Omental fat pad (tissue), 4 donors: ENCODE measurements around the gene HOXB2. TPM values are rescaled to one million over a fixed set of nuclear protein-coding genes. Genes with fewer than 3 reads are reported as not detected.

Experiments used
- ATAC-seq: fragments of 150-250 bp; one replicate; pipeline ENCODE4 v1.9.1; 2016; ENCODE audit warnings: mild to moderate bottlenecking, moderate library complexity; ENCODE audit not compliant: low FRiP score
- DNase-seq: peaks from one replicate; pipeline ENCODE4 v3.0.0-alpha.2; 2019; ENCODE audit warnings: low spot score
- total RNA-seq, 4 donors: library from RNA; depleted of rRNA; stranded (reverse); fragments of >200 nt; gene quantifications; one replicate each; pipeline ENCODE4 v1.1.0, GENCODE V29; 2016
- TF ChIP-seq, protein P1 (sequence below), 3 donors: fragments of 450-650 bp; IDR thresholded peaks; one replicate each; pipeline ENCODE4 v1.5.1; 2016 to 2017; ENCODE audit warnings: antibody characterized with exemption in 3 of 3, mild to moderate bottlenecking in 3 of 3, moderate library complexity in 2 of 3

Gene HOXB2
- total RNA-seq, 4 donors from 2014 or later, result 9.7 to 35.2 (median 16.3) TPM

DNA sequence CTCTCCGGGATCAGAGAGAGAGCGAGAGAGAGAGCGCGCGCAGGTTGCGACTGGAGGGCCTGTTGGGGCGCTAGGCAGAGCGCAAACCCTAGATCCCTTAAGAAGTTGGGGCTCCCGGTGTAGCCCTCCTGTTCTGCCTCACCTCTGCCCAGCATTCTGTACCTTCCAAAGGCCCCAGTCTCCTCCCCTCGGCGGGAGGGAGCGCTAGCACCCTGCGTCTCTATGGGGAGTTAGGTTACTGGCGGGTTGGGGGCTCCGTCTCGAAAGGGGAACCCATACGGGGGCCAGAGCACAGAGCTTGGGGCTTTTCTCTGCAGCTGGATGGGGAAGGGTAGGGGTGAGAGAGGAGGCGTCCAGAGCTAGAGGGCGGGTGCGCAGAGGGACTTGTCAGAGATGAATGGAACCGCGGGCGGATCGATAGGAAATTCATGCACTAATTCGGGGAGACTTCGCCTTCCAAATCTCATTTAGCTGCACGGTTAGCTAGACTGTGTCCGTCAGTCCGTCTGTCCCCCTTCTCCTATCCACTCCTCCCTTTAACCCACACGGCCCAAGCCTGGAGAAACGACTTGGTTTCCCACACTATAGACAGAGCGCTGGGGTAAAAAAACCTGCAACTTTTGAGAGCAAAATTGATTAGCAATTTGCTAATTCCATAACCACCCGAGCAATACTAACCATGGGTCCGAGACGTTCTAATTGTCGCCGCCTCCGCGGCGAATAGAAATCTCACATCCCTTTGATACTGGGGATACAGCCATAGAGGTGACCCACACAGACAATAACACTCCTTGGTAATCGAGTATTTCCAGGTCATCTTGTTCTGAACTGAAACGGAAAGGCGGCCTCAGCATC, 33.9 kb upstream of the HOXB2 start:
- ATAC-seq, result no peak
- TF ChIP-seq, protein P1, sequence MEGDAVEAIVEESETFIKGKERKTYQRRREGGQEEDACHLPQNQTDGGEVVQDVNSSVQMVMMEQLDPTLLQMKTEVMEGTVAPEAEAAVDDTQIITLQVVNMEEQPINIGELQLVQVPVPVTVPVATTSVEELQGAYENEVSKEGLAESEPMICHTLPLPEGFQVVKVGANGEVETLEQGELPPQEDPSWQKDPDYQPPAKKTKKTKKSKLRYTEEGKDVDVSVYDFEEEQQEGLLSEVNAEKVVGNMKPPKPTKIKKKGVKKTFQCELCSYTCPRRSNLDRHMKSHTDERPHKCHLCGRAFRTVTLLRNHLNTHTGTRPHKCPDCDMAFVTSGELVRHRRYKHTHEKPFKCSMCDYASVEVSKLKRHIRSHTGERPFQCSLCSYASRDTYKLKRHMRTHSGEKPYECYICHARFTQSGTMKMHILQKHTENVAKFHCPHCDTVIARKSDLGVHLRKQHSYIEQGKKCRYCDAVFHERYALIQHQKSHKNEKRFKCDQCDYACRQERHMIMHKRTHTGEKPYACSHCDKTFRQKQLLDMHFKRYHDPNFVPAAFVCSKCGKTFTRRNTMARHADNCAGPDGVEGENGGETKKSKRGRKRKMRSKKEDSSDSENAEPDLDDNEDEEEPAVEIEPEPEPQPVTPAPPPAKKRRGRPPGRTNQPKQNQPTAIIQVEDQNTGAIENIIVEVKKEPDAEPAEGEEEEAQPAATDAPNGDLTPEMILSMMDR (IDR thresholded peaks at IDR 0.05), result no peak
- no peak for DNase-seq

DNA sequence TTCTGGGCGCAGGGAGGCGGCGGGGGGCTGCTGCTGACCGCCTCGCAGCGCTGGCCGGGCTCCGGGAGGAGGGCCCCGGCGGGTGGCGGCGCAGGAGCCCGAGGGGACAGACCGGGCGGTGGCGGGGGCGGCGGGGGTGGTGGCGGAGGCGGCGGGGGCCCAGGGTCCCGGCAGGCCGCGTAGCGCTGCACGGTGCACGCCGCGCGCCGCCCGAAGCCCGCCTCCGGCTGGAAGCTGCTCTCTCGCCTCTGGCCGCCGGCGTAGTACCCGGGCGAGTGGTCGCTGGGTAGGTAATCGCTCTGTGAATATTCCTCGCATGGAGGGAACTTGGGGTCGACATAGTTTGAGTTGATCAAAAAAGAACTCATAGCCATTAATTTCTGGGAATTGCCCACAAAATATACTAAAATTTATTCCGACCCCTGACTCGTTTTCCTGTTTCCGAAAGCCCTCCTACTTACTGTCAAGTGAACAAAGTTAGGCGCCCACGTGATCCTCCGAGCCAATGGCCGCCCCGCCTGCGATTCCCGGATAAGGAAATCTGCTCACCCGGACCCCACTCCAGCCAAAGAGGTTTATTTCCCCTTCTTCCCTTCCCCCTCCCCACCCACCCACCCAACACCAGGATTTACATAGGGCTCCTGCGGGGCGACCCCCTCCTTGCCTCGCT, 33.2 kb upstream of the HOXB2 start, which contains the start of gene HOXB4:
Gene HOXB4 (minus strand): TSS at position 405 of the 670 bp plus-strand sequence. CDS start 31 bp downstream, at position 374.
- ATAC-seq, result no peak
- TF ChIP-seq, protein P1 (IDR thresholded peaks at IDR 0.05), result no peak
- DNase-seq, result peak; percentile 69

DNA sequence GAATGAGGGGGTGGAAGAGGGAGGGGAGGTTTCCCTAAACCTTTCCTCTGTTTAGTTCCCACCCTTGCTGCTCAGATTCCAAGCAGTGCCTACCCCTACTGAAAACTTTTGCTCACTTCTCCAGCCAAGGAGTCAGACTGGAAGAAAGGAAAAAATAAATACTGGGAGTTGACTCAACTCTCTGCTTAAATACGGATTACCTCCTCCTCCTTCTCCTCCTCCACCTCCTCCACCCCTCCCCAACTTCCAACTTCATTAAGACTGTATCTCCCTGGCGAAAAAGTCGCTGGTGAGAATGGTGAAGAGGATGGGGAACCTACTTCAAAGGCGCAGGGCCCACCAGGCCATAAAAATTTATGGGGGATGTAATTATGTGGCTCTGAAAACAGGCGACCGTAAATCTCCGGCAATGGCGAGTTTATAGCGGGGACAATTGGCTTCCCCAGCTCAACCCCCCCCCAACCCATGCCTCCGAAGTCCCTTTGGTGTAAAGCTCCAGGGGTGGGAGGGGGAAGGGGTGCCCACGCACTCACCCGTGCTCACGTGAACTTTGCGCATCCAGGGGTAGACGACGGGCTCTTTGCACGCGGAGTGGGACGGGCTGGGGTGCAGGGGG, 32.5 kb upstream of the HOXB2 start:
- ATAC-seq (peak; percentile 18), DNase-seq (no peak)
- TF ChIP-seq, protein P1 (IDR thresholded peaks at IDR 0.05), result no peak

DNA sequence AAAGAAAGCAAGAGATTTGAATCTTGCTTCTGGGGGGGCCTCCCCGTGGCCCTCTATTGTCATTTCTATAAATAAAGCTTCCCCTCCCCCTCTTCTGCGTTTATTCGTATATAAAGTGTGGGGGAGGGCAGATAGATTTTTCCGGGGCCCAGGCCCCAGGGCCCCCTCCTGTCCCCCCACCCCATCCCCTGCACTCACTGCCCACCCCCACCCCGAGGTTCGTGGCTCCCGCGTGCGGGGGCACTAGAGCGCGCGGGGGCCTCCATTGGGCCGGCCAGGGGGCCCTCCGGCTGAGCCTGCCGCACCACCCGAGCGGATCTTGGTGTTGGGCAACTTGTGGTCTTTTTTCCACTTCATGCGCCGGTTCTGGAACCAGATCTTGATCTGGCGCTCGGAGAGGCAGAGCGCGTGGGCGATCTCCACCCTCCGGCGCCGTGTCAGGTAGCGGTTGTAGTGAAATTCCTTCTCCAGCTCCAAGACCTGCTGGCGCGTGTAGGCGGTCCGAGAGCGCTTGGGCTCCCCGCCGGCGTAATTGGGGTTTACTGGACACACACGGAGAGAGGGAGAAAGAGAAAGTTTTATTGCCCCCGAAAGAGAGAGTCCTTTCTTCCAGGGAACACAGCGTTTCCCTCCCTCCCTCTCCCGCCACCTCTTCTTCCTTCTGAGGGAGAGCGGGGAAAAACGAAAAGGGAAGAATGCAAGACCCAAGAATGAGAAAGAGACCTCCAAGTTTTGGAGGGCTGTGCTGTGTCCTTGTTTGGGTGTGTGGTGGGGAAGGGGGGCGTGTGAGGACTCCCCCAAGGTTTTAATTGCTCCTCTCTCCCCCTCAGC, 31.8 kb upstream of the HOXB2 start:
- TF ChIP-seq, protein P1 (IDR thresholded peaks at IDR 0.05), result no peak
- ATAC-seq (peak; percentile 29), DNase-seq (no peak)

DNA sequence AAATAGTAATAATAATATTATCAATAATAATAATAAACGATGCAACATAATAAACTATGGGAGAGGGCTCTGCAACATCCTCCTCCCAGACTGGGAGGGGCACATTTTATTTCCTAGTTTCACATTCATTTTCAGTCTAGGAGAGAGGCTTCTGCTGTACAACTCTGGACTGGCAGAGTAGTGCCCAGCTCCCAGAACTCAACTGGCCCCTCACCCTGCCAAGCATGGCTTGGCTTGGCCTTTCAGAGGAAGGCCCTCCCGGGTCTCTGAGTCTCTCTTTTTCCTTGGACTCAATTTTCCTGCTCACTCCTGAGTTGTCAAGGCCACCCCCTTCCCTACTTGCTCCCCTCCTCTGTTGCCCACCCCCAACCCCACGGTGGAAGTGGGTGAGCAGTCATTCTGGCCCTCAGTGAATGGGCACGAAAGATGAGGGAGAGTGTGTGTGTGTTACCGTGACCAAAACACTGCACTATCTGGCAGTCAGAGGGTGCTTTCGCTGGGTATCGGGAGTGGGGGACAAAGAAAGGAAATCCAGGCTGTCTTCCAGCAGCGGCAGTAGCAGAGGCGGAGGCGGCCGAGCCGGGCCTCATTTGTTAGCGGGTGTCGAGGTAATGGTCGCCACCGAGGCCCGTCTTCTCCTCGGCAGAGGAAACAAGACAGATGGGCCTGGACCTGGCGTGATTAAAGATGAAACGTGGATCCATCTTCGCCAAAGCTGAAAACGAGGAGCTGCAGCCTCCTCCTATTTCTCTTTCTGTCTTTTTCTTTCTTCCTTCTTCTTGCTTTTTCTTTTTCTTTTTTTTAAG, 31.0 kb upstream of the HOXB2 start:
- TF ChIP-seq, protein P1 (IDR thresholded peaks at IDR 0.05), result no peak
- peak; percentile 24 for ATAC-seq
- DNase-seq, result no peak
